AG10803 (cell line): ENCODE results near the gene RENBP.

Experiments used
- DNase-seq: peaks from one replicate; pipeline ENCODE4 v3.0.0; 2010; ENCODE audit warnings: low read depth
- H3K4me3 ChIP-seq: 2 replicates; pipeline ENCODE4 v1.5.1; 2011; ENCODE audit warnings: mild to moderate bottlenecking, low read length, control low read depth
- TF ChIP-seq, protein P1 (sequence below): conservative IDR thresholded peaks from 2 replicates; pipeline ENCODE4 v1.5.1; 2011; ENCODE audit warnings: mild to moderate bottlenecking, low read length, control low read depth, inconsistent platforms

The RENBP gene

GRCh38 chrX:153921511-153922446 lies 22.7 kb downstream of the RENBP start:
- H3K4me3 ChIP-seq, result no peak overlapping the region
- TF ChIP-seq, protein P1, sequence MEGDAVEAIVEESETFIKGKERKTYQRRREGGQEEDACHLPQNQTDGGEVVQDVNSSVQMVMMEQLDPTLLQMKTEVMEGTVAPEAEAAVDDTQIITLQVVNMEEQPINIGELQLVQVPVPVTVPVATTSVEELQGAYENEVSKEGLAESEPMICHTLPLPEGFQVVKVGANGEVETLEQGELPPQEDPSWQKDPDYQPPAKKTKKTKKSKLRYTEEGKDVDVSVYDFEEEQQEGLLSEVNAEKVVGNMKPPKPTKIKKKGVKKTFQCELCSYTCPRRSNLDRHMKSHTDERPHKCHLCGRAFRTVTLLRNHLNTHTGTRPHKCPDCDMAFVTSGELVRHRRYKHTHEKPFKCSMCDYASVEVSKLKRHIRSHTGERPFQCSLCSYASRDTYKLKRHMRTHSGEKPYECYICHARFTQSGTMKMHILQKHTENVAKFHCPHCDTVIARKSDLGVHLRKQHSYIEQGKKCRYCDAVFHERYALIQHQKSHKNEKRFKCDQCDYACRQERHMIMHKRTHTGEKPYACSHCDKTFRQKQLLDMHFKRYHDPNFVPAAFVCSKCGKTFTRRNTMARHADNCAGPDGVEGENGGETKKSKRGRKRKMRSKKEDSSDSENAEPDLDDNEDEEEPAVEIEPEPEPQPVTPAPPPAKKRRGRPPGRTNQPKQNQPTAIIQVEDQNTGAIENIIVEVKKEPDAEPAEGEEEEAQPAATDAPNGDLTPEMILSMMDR, result no peak
- DNase-seq, result no peak

DNA sequence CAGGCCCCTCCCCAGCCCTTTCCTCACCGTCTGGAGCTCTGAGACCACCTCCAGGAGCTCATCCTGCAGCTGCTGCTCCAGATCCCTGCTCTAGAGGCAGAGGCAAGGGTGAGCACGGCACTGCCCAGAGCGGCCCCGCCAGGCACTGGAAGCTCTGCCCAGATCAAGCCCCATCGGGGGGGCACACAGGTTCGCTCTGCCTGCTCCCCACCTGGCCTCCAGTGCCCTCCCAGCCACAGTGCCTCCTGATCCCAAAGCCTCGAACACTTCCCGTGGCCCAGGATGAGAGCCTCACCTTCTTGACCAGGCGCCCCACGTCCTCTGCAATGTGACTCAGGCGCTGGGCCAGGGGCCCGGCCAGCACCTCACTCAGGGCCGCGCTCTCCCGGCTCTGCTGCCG lies 23.4 kb downstream of the RENBP start:
- no peak for DNase-seq
- no peak overlapping the region for H3K4me3 ChIP-seq
- TF ChIP-seq, protein P1, result no peak

GRCh38 chrX:153920546-153920945 lies 23.9 kb downstream of the RENBP start:
- TF ChIP-seq, protein P1, result no peak
- no peak for DNase-seq
- no peak overlapping the region for H3K4me3 ChIP-seq

DNA sequence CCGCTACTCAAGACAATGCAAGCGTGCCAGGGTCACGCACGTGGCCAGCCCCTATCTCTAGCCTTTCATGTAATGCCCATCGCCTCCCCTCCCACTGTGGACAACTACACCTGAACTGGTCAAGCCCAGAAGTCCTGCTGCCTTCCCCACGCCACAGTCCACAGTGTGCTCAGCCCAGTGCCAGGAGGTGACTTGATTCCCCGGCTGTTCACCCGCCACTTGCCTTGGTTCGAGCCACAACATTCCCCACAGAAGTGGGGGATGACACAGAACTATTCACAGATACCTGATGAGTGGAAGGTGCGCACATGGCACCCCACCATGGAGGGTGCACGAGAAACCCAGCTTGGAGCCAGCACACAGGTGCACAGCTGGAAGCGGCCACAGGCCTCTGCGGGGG lies 25.2 kb downstream of the RENBP start:
- DNase-seq, result no peak
- TF ChIP-seq, protein P1, result no peak
- H3K4me3 ChIP-seq, result no peak overlapping the region

- TF ChIP-seq, protein P1, result no peak
- no peak for DNase-seq
- H3K4me3 ChIP-seq, result no peak overlapping the region
Observed at GRCh38 chrX:153917869-153918268, 26.6 kb downstream of the RENBP start.

DNA sequence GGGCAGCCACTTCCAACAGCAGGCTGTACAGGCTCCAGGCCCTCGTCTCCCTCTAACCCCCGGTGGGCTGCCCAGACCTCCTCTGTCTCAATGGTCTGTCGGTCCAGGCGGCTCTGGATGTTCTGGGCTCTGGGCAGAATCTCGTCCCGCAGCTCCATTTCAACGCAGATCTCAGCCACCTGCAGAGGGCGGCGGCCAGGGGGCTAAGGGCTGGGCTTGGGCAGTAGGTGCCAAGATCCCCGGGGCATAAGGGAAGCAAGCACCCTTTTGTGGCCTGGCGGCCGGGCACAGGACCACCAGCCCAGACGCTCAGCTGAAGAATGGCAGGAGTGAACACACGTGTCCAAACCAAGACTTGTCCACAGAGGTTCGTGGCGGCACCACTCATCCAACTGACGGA lies 30.7 kb downstream of the RENBP start:
- TF ChIP-seq, protein P1, result no peak
- no peak overlapping the region for H3K4me3 ChIP-seq
- DNase-seq, result no peak

DNA sequence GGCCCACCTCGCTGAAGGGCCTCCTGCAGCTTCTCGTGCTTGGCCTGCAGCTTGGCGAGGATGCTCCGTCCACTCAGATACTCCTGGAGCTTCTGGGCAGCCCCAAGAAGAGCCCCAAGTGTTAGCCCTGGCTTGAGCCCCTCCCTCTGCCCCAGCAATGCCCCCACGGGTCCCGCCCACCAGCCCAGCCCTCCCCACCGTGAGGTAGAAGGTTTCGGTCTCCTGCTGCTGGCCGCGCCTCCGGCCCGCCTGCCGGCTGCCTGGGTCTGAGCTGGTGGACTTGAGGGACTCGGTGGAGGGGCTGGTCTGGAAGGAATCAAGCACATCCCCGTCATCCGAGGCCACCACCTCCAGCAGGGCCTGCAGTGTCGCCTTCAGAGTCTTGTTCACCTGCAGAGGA lies 31.2 kb downstream of the RENBP start:
- TF ChIP-seq, protein P1, result no peak
- no peak overlapping the region for H3K4me3 ChIP-seq
- no peak for DNase-seq
